Kidney epithelial cell (primary cell): ENCODE measurements around the gene CBLN3. TPM values are rescaled to one million over a fixed set of nuclear protein-coding genes. Genes with fewer than 3 reads are reported as not detected.

Experiments
- DNase-seq: peaks from one replicate; pipeline ENCODE4 v3.0.0-alpha.2; 2010; ENCODE audit warnings: low read depth
- H3K27me3 ChIP-seq: 2 replicates; pipeline ENCODE4 v1.6.0; 2011; ENCODE audit warnings: low read length; ENCODE audit not compliant: control insufficient read depth, insufficient read depth
- H3K36me3 ChIP-seq: 2 replicates; pipeline ENCODE4 v1.5.1; 2011; ENCODE audit warnings: low read length; ENCODE audit not compliant: control insufficient read depth, insufficient read depth
- H3K4me3 ChIP-seq: 2 replicates; pipeline ENCODE4 v1.5.1; 2011; ENCODE audit warnings: low read depth, mild to moderate bottlenecking, control low read depth, low read length
- CTCF ChIP-seq: IDR thresholded peaks from 2 replicates; pipeline ENCODE4 v1.5.1; 2011; ENCODE audit warnings: mild to moderate bottlenecking, moderate library complexity, low read length, control low read depth, inconsistent platforms; ENCODE audit not compliant: insufficient read depth, poor library complexity, severe bottlenecking
- total RNA-seq: library from RNA; depleted of rRNA; stranded (reverse); fragments of >200 nt; gene quantifications from 2 replicates; pipeline ENCODE4 v1.2.3, GENCODE V29; 2015

The CBLN3 gene
- total RNA-seq, 1 donor from 2014 or later, result 0.88 TPM

- Histone ChIP-seq H3K27me3 (no peaks in the 10 kb centered on the region), H3K36me3 (peaks cover 4% of the 10 kb centered on the region), H3K4me3 (no peak overlapping the region)
- no peak for TF ChIP-seq CTCF
- no peak for DNase-seq
Measured at GRCh38 chr14:24437020-24437735, 7.7 kb upstream of the CBLN3 start.

- no peaks in the 10 kb centered on the region for H3K27me3 ChIP-seq
- H3K4me3 ChIP-seq, result no peak overlapping the region
- H3K36me3 ChIP-seq, result peaks cover 4% of the 10 kb centered on the region
- DNase-seq, result no peak
- peak; percentile 68 for TF ChIP-seq CTCF
Measured at GRCh38 chr14:24436355-24437019, 7.0 kb upstream of the CBLN3 start.

GRCh38 chr14:24435998-24436354 is 6.5 kb upstream of the CBLN3 start:
- peaks cover 4% of the 10 kb centered on the region for H3K36me3 ChIP-seq

GRCh38 chr14:24435192-24435810 is 5.8 kb upstream of the CBLN3 start:
- DNase-seq, result no peak
- TF ChIP-seq CTCF, result no peak
- Histone ChIP-seq H3K4me3 (no peak overlapping the region), H3K27me3 (no peaks in the 10 kb centered on the region), H3K36me3 (peaks cover 4% of the 10 kb centered on the region)

More at GRCh38 chr14:24435998-24436354, 6.5 kb upstream of the CBLN3 start:
- TF ChIP-seq CTCF, result no peak
- DNase-seq, result no peak
- Histone ChIP-seq H3K27me3 (no peaks in the 10 kb centered on the region), H3K4me3 (no peak overlapping the region)

GRCh38 chr14:24434676-24435075 is 5.2 kb upstream of the CBLN3 start:
- H3K27me3 ChIP-seq, result no peaks in the 10 kb centered on the region
- H3K36me3 ChIP-seq, result peaks cover 4% of the 10 kb centered on the region
- no peak overlapping the region for H3K4me3 ChIP-seq
- DNase-seq, result no peak
- no peak for TF ChIP-seq CTCF
